HEK293 (cell line): ENCODE measurements around the gene TSKU.

ENCODE experiments used
- CTCF ChIA-PET: fragments of 350-600 bp; formaldehyde crosslinking; extraction: SDS; loops from one replicate; lab custom pipeline; 2021; ENCODE audit warnings: antibody characterized with exemption; lab: Yijun Ruan, JAX
- POLR2A ChIA-PET: fragments of 300-600 bp; formaldehyde crosslinking; extraction: SDS; loops from one replicate; lab custom pipeline; 2020; ENCODE audit warnings: antibody characterized with exemption, inconsistent platforms; lab: Yijun Ruan, JAX
- H3K27ac ChIP-seq: fragments of 200-500 bp; sonication (Bioruptor generic); 2 replicates; pipeline ENCODE4 v1.5.1; 2014; ENCODE audit warnings: low read depth, low read length, control low read depth, inconsistent platforms; ENCODE audit errors: extremely low read depth
- H3K36me3 ChIP-seq, 2 experiments: fragments of 200-500 bp in 1 of 2; sonication (Bioruptor generic) in 1 of 2; 1 replicate in 1 of 2; 2 replicates in 1 of 2; pipeline ENCODE4 v1.5.1; 2014 to 2017; ENCODE audit warnings: inconsistent platforms in 2 of 2, low read length in 2 of 2; ENCODE audit not compliant: control insufficient read depth in 2 of 2, insufficient read depth in 1 of 2
- H3K4me1 ChIP-seq: fragments of 200-500 bp; sonication (Bioruptor generic); 2 replicates; pipeline ENCODE4 v1.5.1; 2014; ENCODE audit warnings: mild to moderate bottlenecking, low read length, inconsistent platforms; ENCODE audit not compliant: control insufficient read depth, insufficient read depth
- H3K4me3 ChIP-seq: 2 replicates; pipeline ENCODE4 v1.5.1; 2011; ENCODE audit warnings: low read depth, mild to moderate bottlenecking, control low read depth, low read length, moderate library complexity
- H3K9me3 ChIP-seq: fragments of 200-500 bp; sonication (Bioruptor generic); 2 replicates; pipeline ENCODE4 v1.5.1; 2014; ENCODE audit warnings: low read depth, low read length, inconsistent platforms; ENCODE audit not compliant: control insufficient read depth, insufficient read depth
- GLI4 ChIP-seq: fragments of 450-650 bp; formaldehyde crosslinking; IDR thresholded peaks from 2 replicates; pipeline ENCODE4 v1.5.1; 2016; ENCODE audit warnings: missing biosample characterization, missing genetic modification characterization
- HIC1 ChIP-seq: fragments of 450-650 bp; formaldehyde crosslinking; IDR thresholded peaks from 2 replicates; pipeline ENCODE4 v1.5.1; 2016; ENCODE audit warnings: missing biosample characterization, missing genetic modification characterization
- KLF7 ChIP-seq: fragments of 450-650 bp; formaldehyde crosslinking; IDR thresholded peaks from 2 replicates; pipeline ENCODE4 v1.5.1; 2016; ENCODE audit warnings: missing biosample characterization, missing genetic modification characterization, borderline replicate concordance
- MYNN ChIP-seq: fragments of 450-650 bp; formaldehyde crosslinking; IDR thresholded peaks from 2 replicates; pipeline ENCODE4 v1.5.1; 2016; ENCODE audit warnings: missing biosample characterization, missing genetic modification characterization, borderline replicate concordance
- OSR2 ChIP-seq: fragments of 450-650 bp; formaldehyde crosslinking; IDR thresholded peaks from 2 replicates; pipeline ENCODE4 v1.5.1; 2016; ENCODE audit warnings: missing biosample characterization, missing genetic modification characterization
- PRDM1 ChIP-seq: fragments of 450-650 bp; formaldehyde crosslinking; IDR thresholded peaks from 2 replicates; pipeline ENCODE4; 2016; ENCODE audit warnings: missing biosample characterization, missing genetic modification characterization
- ZBTB1 ChIP-seq: fragments of 450-650 bp; formaldehyde crosslinking; IDR thresholded peaks from 2 replicates; pipeline ENCODE4 v1.5.1; 2016; ENCODE audit warnings: missing biosample characterization, missing genetic modification characterization
- ZIC2 ChIP-seq: fragments of 450-650 bp; formaldehyde crosslinking; IDR thresholded peaks from 2 replicates; pipeline ENCODE4 v1.5.1; 2016; ENCODE audit warnings: missing biosample characterization, missing genetic modification characterization
- ZNF112 ChIP-seq: fragments of 450-650 bp; formaldehyde crosslinking; IDR thresholded peaks from 2 replicates; pipeline ENCODE4 v1.5.0; 2017; ENCODE audit warnings: missing biosample characterization, missing genetic modification characterization
- ZNF423 ChIP-seq: fragments of 450-650 bp; formaldehyde crosslinking; IDR thresholded peaks from 2 replicates; pipeline ENCODE4 v1.5.1; 2016; ENCODE audit warnings: missing biosample characterization, missing genetic modification characterization
- ZNF514 ChIP-seq: fragments of 450-650 bp; formaldehyde crosslinking; IDR thresholded peaks from 2 replicates; pipeline ENCODE4 v1.5.1; 2016; ENCODE audit warnings: missing biosample characterization, missing genetic modification characterization
- ZNF560 ChIP-seq: fragments of 450-650 bp; formaldehyde crosslinking; IDR thresholded peaks from 2 replicates; pipeline ENCODE4 v1.5.1; 2017; ENCODE audit warnings: missing biosample characterization, missing genetic modification characterization, borderline replicate concordance
- ZNF624 ChIP-seq: fragments of 450-650 bp; formaldehyde crosslinking; IDR thresholded peaks from 2 replicates; pipeline ENCODE4 v1.5.1; 2017; ENCODE audit warnings: missing biosample characterization, missing genetic modification characterization
- ZNF629 ChIP-seq: fragments of 450-650 bp; formaldehyde crosslinking; IDR thresholded peaks from 2 replicates; pipeline ENCODE4 v1.5.1; 2017; ENCODE audit warnings: missing biosample characterization, missing genetic modification characterization
- ZNF664 ChIP-seq: fragments of 450-650 bp; formaldehyde crosslinking; IDR thresholded peaks from 2 replicates; pipeline ENCODE4 v1.5.1; 2016; ENCODE audit warnings: missing biosample characterization, missing genetic modification characterization
- ZNF670 ChIP-seq: fragments of 450-650 bp; formaldehyde crosslinking; IDR thresholded peaks from 2 replicates; pipeline ENCODE4 v1.5.1; 2016; ENCODE audit warnings: missing biosample characterization, missing genetic modification characterization, low read depth
- ZNF768 ChIP-seq: fragments of 450-650 bp; formaldehyde crosslinking; IDR thresholded peaks from 2 replicates; pipeline ENCODE4 v1.5.1; 2018; ENCODE audit warnings: missing biosample characterization, mild to moderate bottlenecking, missing genetic modification characterization
- ZNF837 ChIP-seq: fragments of 450-650 bp; formaldehyde crosslinking; IDR thresholded peaks from 2 replicates; pipeline ENCODE4 v1.5.1; 2016; ENCODE audit warnings: missing biosample characterization, missing genetic modification characterization
- ZNF843 ChIP-seq: fragments of 450-650 bp; formaldehyde crosslinking; IDR thresholded peaks from 2 replicates; pipeline ENCODE4 v1.5.1; 2016; ENCODE audit warnings: missing biosample characterization, missing genetic modification characterization
- ZSCAN18 ChIP-seq: fragments of 450-650 bp; formaldehyde crosslinking; IDR thresholded peaks from 2 replicates; pipeline ENCODE4 v1.5.1; 2016; ENCODE audit warnings: missing biosample characterization, missing genetic modification characterization
- ZXDB ChIP-seq: fragments of 450-650 bp; formaldehyde crosslinking; IDR thresholded peaks from 2 replicates; pipeline ENCODE4 v1.5.1; 2016; ENCODE audit warnings: missing biosample characterization, missing genetic modification characterization

The TSKU gene

GRCh38 chr11:76832361-76832760 is 49.2 kb downstream of the TSKU start (continued):
- TF ChIP-seq HIC1, result no peak
- no peak for TF ChIP-seq ZNF670
- TF ChIP-seq ZNF837 (tag by site-specific recombination), result no peak

- no peaks in the 10 kb centered on the region for H3K4me1 ChIP-seq
- no peaks in the 10 kb centered on the region for H3K9me3 ChIP-seq
- no peak overlapping the region for H3K27ac ChIP-seq
- ChIA-PET CTCF (interaction anchor here (2.1 to 2.6 kb wide), 2 partner anchors 10 to 112 kb away, joined by 4 to 8 read pairs; no protein-coding TSS in a partner anchor), POLR2A (no interaction called here)
- no peaks in the 10 kb centered on the region for H3K36me3 ChIP-seq
- H3K4me3 ChIP-seq, result no peak overlapping the region
- TF ChIP-seq ZSCAN18 (tag by site-specific recombination), result no peak
- no peak for TF ChIP-seq ZNF112 (tag by site-specific recombination)
- no peak for TF ChIP-seq ZNF664 (tag by site-specific recombination)
- no peak for TF ChIP-seq GLI4 (tag by site-specific recombination)
- no peak for TF ChIP-seq MYNN
- TF ChIP-seq ZNF768, result no peak
- TF ChIP-seq ZNF560 (tag by site-specific recombination), result no peak
- no peak for TF ChIP-seq OSR2 (tag by site-specific recombination)
- TF ChIP-seq ZBTB1 (tag by site-specific recombination), result no peak
- TF ChIP-seq PRDM1 (tag by site-specific recombination), result no peak
- TF ChIP-seq ZNF514 (tag by site-specific recombination), result no peak
- TF ChIP-seq ZNF624, result no peak
Observed at GRCh38 chr11:76834151-76834550, 51.0 kb downstream of the TSKU start.

GRCh38 chr11:76835036-76835435 is 51.9 kb downstream of the TSKU start:
- Histone ChIP-seq H3K9me3 (no peaks in the 10 kb centered on the region), H3K4me1 (no peaks in the 10 kb centered on the region)
- TF ChIP-seq ZNF629 (tag by site-specific recombination) (no peak), KLF7 (no peak), ZNF843 (tag by site-specific recombination) (no peak), ZXDB (tag by site-specific recombination) (no peak), ZNF423 (no peak), ZIC2 (tag by site-specific recombination) (no peak)
- TF ChIP-seq, all 188 proteins: peak for 0
- POLR2A ChIA-PET, result no interaction called here
- H3K36me3 ChIP-seq, result no peaks in the 10 kb centered on the region
- H3K27ac ChIP-seq, result no peak overlapping the region
- no peak overlapping the region for H3K4me3 ChIP-seq
- CTCF ChIA-PET, result interaction anchor here (0.8 to 2.6 kb wide), 3 partner anchors 11 to 113 kb away, joined by 4 to 8 read pairs (median 6); no protein-coding TSS in a partner anchor
